ENCODE data around the gene FAM210B. TPM values are rescaled to one million over a fixed set of nuclear protein-coding genes. Genes with fewer than 3 reads are reported as not detected.

FAM210B gene
- total RNA-seq, 4 donors from 2014 or later = 15.3 to 30.7 (median 25.5) TPM

DNA sequence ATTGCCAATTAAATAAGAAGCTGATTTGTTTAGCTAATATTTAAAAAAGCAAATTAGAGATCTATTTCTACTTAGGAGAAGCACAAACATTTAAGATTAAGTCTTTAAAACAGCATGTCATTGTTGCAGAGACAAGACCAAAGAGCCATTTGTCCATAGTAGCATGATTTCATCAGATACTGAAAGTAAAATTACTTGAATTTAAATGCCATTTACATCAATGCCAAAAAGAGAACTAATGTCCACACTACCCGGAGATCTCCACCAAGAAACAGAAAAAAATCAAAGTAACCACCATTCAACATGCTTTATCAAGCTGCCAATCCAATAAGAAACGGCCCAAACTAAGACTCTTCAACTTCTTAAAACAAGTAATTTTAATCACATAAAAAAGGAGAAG lies 17.6 kb downstream of the FAM210B start:
- intact Hi-C loops (cut with DNase I; ENCODE audit: low total_unique reads) = no loop called here
- Histone ChIP-seq H3K36me3 (no peaks in the 10 kb centered on the region), H3K27ac (no peak overlapping the region), H3K27me3 (no peaks in the 10 kb centered on the region), H3K4me1 (no peaks in the 10 kb centered on the region), H3K4me3 (no peak overlapping the region), H3K9me3 (no peaks in the 10 kb centered on the region)
- no peak for DNase-seq
- WGBS, 2 donors (ENCODE audit: low coverage in 1 of 2) = 81 to 91% methylated on average over 2 of the region's 2 CpGs
- in situ Hi-C loops (cut with MboI; ENCODE audit: low pct_ligation_motif_present in 1 of 4, low pct_unique_long_range_greater_than_20kb in 1 of 4, low sequenced_read_pairs in 3 of 4) = no loop called here
- no peak for TF ChIP-seq POLR2A (IDR thresholded peaks at IDR 0.05)
- TF ChIP-seq POLR2AphosphoS5 (IDR thresholded peaks at IDR 0.05) = no peak
- TF ChIP-seq EP300 (IDR thresholded peaks at IDR 0.05; ENCODE audit: low read depth) = no peak
- TF ChIP-seq, protein P1, sequence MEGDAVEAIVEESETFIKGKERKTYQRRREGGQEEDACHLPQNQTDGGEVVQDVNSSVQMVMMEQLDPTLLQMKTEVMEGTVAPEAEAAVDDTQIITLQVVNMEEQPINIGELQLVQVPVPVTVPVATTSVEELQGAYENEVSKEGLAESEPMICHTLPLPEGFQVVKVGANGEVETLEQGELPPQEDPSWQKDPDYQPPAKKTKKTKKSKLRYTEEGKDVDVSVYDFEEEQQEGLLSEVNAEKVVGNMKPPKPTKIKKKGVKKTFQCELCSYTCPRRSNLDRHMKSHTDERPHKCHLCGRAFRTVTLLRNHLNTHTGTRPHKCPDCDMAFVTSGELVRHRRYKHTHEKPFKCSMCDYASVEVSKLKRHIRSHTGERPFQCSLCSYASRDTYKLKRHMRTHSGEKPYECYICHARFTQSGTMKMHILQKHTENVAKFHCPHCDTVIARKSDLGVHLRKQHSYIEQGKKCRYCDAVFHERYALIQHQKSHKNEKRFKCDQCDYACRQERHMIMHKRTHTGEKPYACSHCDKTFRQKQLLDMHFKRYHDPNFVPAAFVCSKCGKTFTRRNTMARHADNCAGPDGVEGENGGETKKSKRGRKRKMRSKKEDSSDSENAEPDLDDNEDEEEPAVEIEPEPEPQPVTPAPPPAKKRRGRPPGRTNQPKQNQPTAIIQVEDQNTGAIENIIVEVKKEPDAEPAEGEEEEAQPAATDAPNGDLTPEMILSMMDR (IDR thresholded peaks at IDR 0.05) = no peak

DNA sequence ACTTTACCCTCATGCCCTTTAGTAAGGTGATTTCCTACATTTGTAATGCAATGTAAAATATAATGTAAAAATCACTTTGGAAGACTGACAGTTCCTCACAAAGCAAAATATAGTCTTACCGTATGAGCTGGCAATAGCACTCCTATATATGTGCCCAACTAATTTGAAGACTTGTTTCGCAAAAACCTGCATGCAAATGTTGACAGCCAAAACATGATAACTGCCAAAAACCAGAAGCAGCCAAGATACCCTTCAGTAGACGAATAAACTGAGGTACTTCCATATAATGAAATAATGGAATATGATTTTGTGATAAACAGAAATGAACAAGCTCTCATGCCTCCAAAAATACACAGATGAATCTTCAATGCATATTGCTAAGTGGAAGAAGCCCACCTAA lies 19.6 kb downstream of the FAM210B start:
- in situ Hi-C loops (cut with MboI; ENCODE audit: low pct_ligation_motif_present in 1 of 4, low pct_unique_long_range_greater_than_20kb in 1 of 4, low sequenced_read_pairs in 3 of 4) = no loop called here

DNA sequence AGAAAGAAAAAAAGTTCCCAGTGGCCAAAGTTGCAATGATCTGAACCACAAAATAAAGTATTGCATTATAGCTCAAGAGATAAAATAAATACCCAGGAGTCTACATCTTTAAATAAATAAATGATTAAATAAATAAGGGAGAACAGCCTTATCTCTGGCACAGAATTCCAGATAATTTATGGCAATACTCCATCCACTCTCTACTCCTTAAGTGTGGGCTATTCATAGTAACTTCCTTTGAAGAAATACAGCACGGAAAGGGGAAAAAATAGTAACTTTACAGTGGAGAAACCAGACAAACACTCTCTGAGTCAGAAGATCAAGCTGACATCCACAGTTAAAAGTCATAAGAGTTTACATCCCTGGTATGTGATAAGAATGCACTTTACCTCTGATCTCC lies 21.6 kb downstream of the FAM210B start:
- TF ChIP-seq, protein P1 (IDR thresholded peaks at IDR 0.05) = no peak
- TF ChIP-seq POLR2A (IDR thresholded peaks at IDR 0.05) = no peak
- no peak for TF ChIP-seq EP300 (IDR thresholded peaks at IDR 0.05; ENCODE audit: low read depth)
- no peak for TF ChIP-seq POLR2AphosphoS5 (IDR thresholded peaks at IDR 0.05)
- in situ Hi-C loops (cut with MboI; ENCODE audit: low pct_ligation_motif_present in 1 of 4, low pct_unique_long_range_greater_than_20kb in 1 of 4, low sequenced_read_pairs in 3 of 4) = no loop called here
- intact Hi-C loops (cut with DNase I; ENCODE audit: low total_unique reads) = no loop called here
- Histone ChIP-seq H3K27me3 (no peaks in the 10 kb centered on the region), H3K4me1 (no peaks in the 10 kb centered on the region), H3K36me3 (peaks cover 0 to 7% (median 3%) of the 10 kb centered on the region in 4 donors), H3K27ac (no peak overlapping the region), H3K9me3 (no peaks in the 10 kb centered on the region), H3K4me3 (no peak overlapping the region)
- no peak for DNase-seq
- WGBS, 2 donors (ENCODE audit: low coverage in 1 of 2) = 55 to 59% methylated on average over 1 of the region's 1 CpG

More for the DNA sequence above, 19.6 kb downstream of the FAM210B start:
- TF ChIP-seq POLR2AphosphoS5 (IDR thresholded peaks at IDR 0.05) (no peak), EP300 (IDR thresholded peaks at IDR 0.05; ENCODE audit: low read depth) (no peak), POLR2A (IDR thresholded peaks at IDR 0.05) (no peak)
- TF ChIP-seq, protein P1 (IDR thresholded peaks at IDR 0.05) = no peak
- no peaks in the 10 kb centered on the region for H3K4me1 ChIP-seq
- no peak overlapping the region for H3K27ac ChIP-seq
- no peaks in the 10 kb centered on the region for H3K27me3 ChIP-seq
- DNase-seq = no peak
- H3K4me3 ChIP-seq = no peak overlapping the region
- H3K36me3 ChIP-seq = peaks cover 0 to 2% (median 0%) of the 10 kb centered on the region in 4 donors
- no peaks in the 10 kb centered on the region for H3K9me3 ChIP-seq
- 90 to 94% methylated on average over 3 of the region's 3 CpGs for WGBS, 2 donors (ENCODE audit: low coverage in 1 of 2)
- intact Hi-C loops (cut with DNase I; ENCODE audit: low total_unique reads) = no loop called here

- 96% methylated on average over 1 of the region's 1 CpG; no CpG with 5 or more reads in 1 of the 2 donors for WGBS, 2 donors (ENCODE audit: low coverage in 1 of 2)
- TF ChIP-seq POLR2A (IDR thresholded peaks at IDR 0.05) (no peak), POLR2AphosphoS5 (IDR thresholded peaks at IDR 0.05) (no peak), EP300 (IDR thresholded peaks at IDR 0.05; ENCODE audit: low read depth) (no peak)
- TF ChIP-seq, protein P1 (IDR thresholded peaks at IDR 0.05) = no peak
- H3K9me3 ChIP-seq = no peaks in the 10 kb centered on the region
- H3K36me3 ChIP-seq = peaks cover 0 to 16% (median 3%) of the 10 kb centered on the region in 4 donors
- no peak overlapping the region for H3K27ac ChIP-seq
- no peaks in the 10 kb centered on the region for H3K4me1 ChIP-seq
- intact Hi-C loops (cut with DNase I; ENCODE audit: low total_unique reads) (no loop called here), in situ Hi-C loops (cut with MboI; ENCODE audit: low pct_ligation_motif_present in 1 of 4, low pct_unique_long_range_greater_than_20kb in 1 of 4, low sequenced_read_pairs in 3 of 4) (no loop called here)
- H3K27me3 ChIP-seq = no peaks in the 10 kb centered on the region
- no peak for DNase-seq
- H3K4me3 ChIP-seq = no peak overlapping the region
These were observed 22.7 kb downstream of the FAM210B start for GRCh38 chr20:56381501-56381900.

Measured in transverse colon (tissue), 4 donors.